ENCODE results near the gene RNASE4.
"Not testable (repeated sequence)": the region's sequence is repeated elsewhere in the genome, so short reads cannot be mapped to it uniquely, and the experiment has no call there.

Gene RNASE4

GRCh38 chr14:20712904-20713303 lies 28.5 kb downstream of the RNASE4 start:
- DNase-seq (ENCODE audit: low read depth in 2 of 2), result peak in 1 of 2 donors; percentile 15
- no peak for TF ChIP-seq CTCF (IDR thresholded peaks at IDR 0.05; ENCODE audit: low read depth, low read length)

GRCh38 chr14:20714593-20715250 lies 30.4 kb downstream of the RNASE4 start:
- DNase-seq (ENCODE audit: low read depth in 2 of 2), result peak; percentile 74 to 87

More at GRCh38 chr14:20712904-20713303, 28.5 kb downstream of the RNASE4 start:
- H3K4me3 ChIP-seq (replicated peaks in 1 of 2; ENCODE audit: low read depth in 2 of 2, low read length in 2 of 2), result no peak overlapping the region

GRCh38 chr14:20719777-20720176 lies 35.4 kb downstream of the RNASE4 start:
- no peak for TF ChIP-seq CTCF (IDR thresholded peaks at IDR 0.05; ENCODE audit: low read depth, low read length)
- H3K4me3 ChIP-seq (replicated peaks in 1 of 2; ENCODE audit: low read depth in 2 of 2, low read length in 2 of 2), result no peak overlapping the region
- DNase-seq (ENCODE audit: low read depth in 2 of 2), result no peak

More at GRCh38 chr14:20714593-20715250, 30.4 kb downstream of the RNASE4 start:
- no peak for TF ChIP-seq CTCF (IDR thresholded peaks at IDR 0.05; ENCODE audit: low read depth, low read length)
- H3K4me3 ChIP-seq (replicated peaks in 1 of 2; ENCODE audit: low read depth in 2 of 2, low read length in 2 of 2), result no peak overlapping the region

- no peak overlapping the region for H3K4me3 ChIP-seq (replicated peaks in 1 of 2; ENCODE audit: low read depth in 2 of 2, low read length in 2 of 2)
- DNase-seq (ENCODE audit: low read depth in 2 of 2), result no peak
- TF ChIP-seq CTCF (IDR thresholded peaks at IDR 0.05; ENCODE audit: low read depth, low read length), result no peak
These were observed 36.4 kb downstream of the RNASE4 start for GRCh38 chr14:20720741-20721140.

GRCh38 chr14:20722016-20722415 lies 37.7 kb downstream of the RNASE4 start:
- no peak overlapping the region for H3K4me3 ChIP-seq (replicated peaks in 1 of 2; ENCODE audit: low read depth in 2 of 2, low read length in 2 of 2)
- no peak for DNase-seq (ENCODE audit: low read depth in 2 of 2)
- TF ChIP-seq CTCF (IDR thresholded peaks at IDR 0.05; ENCODE audit: low read depth, low read length), result no peak

GRCh38 chr14:20723488-20723887 lies 39.1 kb downstream of the RNASE4 start:
- DNase-seq (ENCODE audit: low read depth in 2 of 2), result no peak
- TF ChIP-seq CTCF (IDR thresholded peaks at IDR 0.05; ENCODE audit: low read depth, low read length), result no peak
- no peak overlapping the region for H3K4me3 ChIP-seq (replicated peaks in 1 of 2; ENCODE audit: low read depth in 2 of 2, low read length in 2 of 2)

GRCh38 chr14:20726121-20726520 lies 41.8 kb downstream of the RNASE4 start:
- DNase-seq (ENCODE audit: low read depth in 2 of 2); H3K4me3 ChIP-seq (replicated peaks in 1 of 2; ENCODE audit: low read depth in 2 of 2, low read length in 2 of 2): not testable (repeated sequence)

Measured in cardiac fibroblast (primary cell).